ENCODE measurements around the gene CDH1.

DNA sequence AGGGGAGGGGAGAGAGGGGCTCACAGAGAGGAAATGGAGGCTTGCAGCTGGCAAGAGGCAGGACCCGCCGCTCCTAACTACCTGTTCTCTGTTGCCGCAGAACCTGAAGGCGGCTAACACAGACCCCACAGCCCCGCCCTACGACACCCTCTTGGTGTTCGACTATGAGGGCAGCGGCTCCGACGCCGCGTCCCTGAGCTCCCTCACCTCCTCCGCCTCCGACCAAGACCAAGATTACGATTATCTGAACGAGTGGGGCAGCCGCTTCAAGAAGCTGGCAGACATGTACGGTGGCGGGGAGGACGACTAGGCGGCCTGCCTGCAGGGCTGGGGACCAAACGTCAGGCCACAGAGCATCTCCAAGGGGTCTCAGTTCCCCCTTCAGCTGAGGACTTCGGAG lies 39.0 kb upstream of the CDH1 start:
- TF ChIP-seq ZNF114 (CRISPR knock-in tag; IDR thresholded peaks at IDR 0.05) (no peak), EZH2phosphoT487 (IDR thresholded peaks at IDR 0.05; ENCODE audit: unreplicated experiment) (no peak), EZH2 (IDR thresholded peaks at IDR 0.05; ENCODE audit: low read depth, unreplicated experiment) (no peak), POLR2AphosphoS5 (IDR thresholded peaks at IDR 0.05; ENCODE audit: low read depth) (0 out of 2 replicates have a peak, but pooled peaks have one; percentile 16), ZNF331 (CRISPR knock-in tag; IDR thresholded peaks at IDR 0.05; ENCODE audit: low read depth) (no peak), JUNB (IDR thresholded peaks at IDR 0.05; ENCODE audit: unreplicated experiment) (no peak), STAT1 (IDR thresholded peaks at IDR 0.05; ENCODE audit: unreplicated experiment) (no peak), CREB1 (CRISPR knock-in tag; IDR thresholded peaks at IDR 0.05; ENCODE audit: low read depth) (no peak)
- TF ChIP-seq, protein P1, sequence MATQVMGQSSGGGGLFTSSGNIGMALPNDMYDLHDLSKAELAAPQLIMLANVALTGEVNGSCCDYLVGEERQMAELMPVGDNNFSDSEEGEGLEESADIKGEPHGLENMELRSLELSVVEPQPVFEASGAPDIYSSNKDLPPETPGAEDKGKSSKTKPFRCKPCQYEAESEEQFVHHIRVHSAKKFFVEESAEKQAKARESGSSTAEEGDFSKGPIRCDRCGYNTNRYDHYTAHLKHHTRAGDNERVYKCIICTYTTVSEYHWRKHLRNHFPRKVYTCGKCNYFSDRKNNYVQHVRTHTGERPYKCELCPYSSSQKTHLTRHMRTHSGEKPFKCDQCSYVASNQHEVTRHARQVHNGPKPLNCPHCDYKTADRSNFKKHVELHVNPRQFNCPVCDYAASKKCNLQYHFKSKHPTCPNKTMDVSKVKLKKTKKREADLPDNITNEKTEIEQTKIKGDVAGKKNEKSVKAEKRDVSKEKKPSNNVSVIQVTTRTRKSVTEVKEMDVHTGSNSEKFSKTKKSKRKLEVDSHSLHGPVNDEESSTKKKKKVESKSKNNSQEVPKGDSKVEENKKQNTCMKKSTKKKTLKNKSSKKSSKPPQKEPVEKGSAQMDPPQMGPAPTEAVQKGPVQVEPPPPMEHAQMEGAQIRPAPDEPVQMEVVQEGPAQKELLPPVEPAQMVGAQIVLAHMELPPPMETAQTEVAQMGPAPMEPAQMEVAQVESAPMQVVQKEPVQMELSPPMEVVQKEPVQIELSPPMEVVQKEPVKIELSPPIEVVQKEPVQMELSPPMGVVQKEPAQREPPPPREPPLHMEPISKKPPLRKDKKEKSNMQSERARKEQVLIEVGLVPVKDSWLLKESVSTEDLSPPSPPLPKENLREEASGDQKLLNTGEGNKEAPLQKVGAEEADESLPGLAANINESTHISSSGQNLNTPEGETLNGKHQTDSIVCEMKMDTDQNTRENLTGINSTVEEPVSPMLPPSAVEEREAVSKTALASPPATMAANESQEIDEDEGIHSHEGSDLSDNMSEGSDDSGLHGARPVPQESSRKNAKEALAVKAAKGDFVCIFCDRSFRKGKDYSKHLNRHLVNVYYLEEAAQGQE (IDR thresholded peaks at IDR 0.05; ENCODE audit: unreplicated experiment), result no peak
- TF ChIP-seq, protein P2, sequence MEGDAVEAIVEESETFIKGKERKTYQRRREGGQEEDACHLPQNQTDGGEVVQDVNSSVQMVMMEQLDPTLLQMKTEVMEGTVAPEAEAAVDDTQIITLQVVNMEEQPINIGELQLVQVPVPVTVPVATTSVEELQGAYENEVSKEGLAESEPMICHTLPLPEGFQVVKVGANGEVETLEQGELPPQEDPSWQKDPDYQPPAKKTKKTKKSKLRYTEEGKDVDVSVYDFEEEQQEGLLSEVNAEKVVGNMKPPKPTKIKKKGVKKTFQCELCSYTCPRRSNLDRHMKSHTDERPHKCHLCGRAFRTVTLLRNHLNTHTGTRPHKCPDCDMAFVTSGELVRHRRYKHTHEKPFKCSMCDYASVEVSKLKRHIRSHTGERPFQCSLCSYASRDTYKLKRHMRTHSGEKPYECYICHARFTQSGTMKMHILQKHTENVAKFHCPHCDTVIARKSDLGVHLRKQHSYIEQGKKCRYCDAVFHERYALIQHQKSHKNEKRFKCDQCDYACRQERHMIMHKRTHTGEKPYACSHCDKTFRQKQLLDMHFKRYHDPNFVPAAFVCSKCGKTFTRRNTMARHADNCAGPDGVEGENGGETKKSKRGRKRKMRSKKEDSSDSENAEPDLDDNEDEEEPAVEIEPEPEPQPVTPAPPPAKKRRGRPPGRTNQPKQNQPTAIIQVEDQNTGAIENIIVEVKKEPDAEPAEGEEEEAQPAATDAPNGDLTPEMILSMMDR (conservative IDR thresholded peaks at IDR 0.05; ENCODE audit: low read depth in 2 of 2), result no peak
- TF ChIP-seq, protein P3, sequence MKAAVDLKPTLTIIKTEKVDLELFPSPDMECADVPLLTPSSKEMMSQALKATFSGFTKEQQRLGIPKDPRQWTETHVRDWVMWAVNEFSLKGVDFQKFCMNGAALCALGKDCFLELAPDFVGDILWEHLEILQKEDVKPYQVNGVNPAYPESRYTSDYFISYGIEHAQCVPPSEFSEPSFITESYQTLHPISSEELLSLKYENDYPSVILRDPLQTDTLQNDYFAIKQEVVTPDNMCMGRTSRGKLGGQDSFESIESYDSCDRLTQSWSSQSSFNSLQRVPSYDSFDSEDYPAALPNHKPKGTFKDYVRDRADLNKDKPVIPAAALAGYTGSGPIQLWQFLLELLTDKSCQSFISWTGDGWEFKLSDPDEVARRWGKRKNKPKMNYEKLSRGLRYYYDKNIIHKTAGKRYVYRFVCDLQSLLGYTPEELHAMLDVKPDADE (IDR thresholded peaks at IDR 0.05), result no peak
- TF ChIP-seq, protein P4, sequence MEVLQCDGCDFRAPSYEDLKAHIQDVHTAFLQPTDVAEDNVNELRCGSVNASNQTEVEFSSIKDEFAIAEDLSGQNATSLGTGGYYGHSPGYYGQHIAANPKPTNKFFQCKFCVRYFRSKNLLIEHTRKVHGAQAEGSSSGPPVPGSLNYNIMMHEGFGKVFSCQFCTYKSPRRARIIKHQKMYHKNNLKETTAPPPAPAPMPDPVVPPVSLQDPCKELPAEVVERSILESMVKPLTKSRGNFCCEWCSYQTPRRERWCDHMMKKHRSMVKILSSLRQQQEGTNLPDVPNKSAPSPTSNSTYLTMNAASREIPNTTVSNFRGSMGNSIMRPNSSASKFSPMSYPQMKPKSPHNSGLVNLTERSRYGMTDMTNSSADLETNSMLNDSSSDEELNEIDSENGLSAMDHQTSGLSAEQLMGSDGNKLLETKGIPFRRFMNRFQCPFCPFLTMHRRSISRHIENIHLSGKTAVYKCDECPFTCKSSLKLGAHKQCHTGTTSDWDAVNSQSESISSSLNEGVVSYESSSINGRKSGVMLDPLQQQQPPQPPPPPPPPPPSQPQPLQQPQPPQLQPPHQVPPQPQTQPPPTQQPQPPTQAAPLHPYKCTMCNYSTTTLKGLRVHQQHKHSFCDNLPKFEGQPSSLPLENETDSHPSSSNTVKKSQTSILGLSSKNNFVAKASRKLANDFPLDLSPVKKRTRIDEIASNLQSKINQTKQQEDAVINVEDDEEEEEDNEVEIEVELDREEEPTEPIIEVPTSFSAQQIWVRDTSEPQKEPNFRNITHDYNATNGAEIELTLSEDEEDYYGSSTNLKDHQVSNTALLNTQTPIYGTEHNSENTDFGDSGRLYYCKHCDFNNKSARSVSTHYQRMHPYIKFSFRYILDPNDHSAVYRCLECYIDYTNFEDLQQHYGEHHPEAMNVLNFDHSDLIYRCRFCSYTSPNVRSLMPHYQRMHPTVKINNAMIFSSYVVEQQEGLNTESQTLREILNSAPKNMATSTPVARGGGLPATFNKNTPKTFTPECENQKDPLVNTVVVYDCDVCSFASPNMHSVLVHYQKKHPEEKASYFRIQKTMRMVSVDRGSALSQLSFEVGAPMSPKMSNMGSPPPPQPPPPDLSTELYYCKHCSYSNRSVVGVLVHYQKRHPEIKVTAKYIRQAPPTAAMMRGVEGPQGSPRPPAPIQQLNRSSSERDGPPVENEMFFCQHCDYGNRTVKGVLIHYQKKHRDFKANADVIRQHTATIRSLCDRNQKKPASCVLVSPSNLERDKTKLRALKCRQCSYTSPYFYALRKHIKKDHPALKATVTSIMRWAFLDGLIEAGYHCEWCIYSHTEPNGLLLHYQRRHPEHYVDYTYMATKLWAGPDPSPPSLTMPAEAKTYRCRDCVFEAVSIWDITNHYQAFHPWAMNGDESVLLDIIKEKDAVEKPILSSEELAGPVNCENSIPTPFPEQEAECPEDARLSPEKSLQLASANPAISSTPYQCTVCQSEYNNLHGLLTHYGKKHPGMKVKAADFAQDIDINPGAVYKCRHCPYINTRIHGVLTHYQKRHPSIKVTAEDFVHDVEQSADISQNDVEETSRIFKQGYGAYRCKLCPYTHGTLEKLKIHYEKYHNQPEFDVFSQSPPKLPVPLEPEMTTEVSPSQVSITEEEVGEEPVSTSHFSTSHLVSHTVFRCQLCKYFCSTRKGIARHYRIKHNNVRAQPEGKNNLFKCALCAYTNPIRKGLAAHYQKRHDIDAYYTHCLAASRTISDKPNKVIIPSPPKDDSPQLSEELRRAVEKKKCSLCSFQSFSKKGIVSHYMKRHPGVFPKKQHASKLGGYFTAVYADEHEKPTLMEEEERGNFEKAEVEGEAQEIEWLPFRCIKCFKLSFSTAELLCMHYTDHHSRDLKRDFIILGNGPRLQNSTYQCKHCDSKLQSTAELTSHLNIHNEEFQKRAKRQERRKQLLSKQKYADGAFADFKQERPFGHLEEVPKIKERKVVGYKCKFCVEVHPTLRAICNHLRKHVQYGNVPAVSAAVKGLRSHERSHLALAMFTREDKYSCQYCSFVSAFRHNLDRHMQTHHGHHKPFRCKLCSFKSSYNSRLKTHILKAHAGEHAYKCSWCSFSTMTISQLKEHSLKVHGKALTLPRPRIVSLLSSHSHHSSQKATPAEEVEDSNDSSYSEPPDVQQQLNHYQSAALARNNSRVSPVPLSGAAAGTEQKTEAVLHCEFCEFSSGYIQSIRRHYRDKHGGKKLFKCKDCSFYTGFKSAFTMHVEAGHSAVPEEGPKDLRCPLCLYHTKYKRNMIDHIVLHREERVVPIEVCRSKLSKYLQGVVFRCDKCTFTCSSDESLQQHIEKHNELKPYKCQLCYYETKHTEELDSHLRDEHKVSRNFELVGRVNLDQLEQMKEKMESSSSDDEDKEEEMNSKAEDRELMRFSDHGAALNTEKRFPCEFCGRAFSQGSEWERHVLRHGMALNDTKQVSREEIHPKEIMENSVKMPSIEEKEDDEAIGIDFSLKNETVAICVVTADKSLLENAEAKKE (CRISPR knock-in tag; IDR thresholded peaks at IDR 0.05), result no peak

All from GM23338 (cell line).